ENCODE results near the gene OSER1.

DNA sequence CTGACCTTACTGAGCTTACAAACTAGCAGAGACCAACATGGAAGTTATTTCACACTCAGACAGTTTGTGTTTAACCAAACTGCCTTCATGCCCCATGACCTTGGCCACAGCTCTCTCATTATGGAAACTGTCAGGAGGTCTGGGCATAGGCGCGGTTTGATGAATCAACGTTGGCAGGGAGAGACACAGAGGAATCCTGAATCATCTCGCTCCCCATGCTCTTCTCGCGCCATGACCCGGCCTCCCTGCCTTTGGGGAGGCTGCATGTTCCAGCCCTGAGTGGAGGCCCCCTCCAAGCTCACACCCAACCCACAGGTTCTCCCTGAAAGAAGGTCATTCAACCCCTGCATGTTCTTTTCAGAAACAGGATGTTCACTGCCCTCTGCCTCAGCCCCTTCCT lies 20.6 kb upstream of the OSER1 start:
- TF ChIP-seq, protein P1, sequence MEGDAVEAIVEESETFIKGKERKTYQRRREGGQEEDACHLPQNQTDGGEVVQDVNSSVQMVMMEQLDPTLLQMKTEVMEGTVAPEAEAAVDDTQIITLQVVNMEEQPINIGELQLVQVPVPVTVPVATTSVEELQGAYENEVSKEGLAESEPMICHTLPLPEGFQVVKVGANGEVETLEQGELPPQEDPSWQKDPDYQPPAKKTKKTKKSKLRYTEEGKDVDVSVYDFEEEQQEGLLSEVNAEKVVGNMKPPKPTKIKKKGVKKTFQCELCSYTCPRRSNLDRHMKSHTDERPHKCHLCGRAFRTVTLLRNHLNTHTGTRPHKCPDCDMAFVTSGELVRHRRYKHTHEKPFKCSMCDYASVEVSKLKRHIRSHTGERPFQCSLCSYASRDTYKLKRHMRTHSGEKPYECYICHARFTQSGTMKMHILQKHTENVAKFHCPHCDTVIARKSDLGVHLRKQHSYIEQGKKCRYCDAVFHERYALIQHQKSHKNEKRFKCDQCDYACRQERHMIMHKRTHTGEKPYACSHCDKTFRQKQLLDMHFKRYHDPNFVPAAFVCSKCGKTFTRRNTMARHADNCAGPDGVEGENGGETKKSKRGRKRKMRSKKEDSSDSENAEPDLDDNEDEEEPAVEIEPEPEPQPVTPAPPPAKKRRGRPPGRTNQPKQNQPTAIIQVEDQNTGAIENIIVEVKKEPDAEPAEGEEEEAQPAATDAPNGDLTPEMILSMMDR (IDR thresholded peaks at IDR 0.05): no peak
- TF ChIP-seq POLR2A (IDR thresholded peaks at IDR 0.05): no peak
- TF ChIP-seq POLR2AphosphoS5 (IDR thresholded peaks at IDR 0.05; ENCODE audit: insufficient read depth in 1 of 2, low read depth in 1 of 2): no peak

Data from vagina (tissue), 2 donors.